Activated CD8-positive, alpha-beta T cell treated with anti-CD3 and anti-CD28 coated beads for 36 hours (primary cell): ENCODE results near the gene ATP2A3. TPM values are rescaled to one million over a fixed set of nuclear protein-coding genes. Genes with fewer than 3 reads are reported as not detected.

Source experiments
- ATAC-seq: fragments of 200-7000 bp; cut with Tn5 transposase; one replicate; pipeline ENCODE4 v1.10.0; 2021; ENCODE audit warnings: mild to moderate bottlenecking, moderate library complexity
- CTCF ChIA-PET: fragments of 350-600 bp; sonication (Branson Sonifier 250); formaldehyde crosslinking; loops from one replicate; lab custom pipeline; 2021; ENCODE audit warnings: antibody characterized with exemption; lab: Charles Lee
- POLR2A ChIA-PET: fragments of 350-600 bp; sonication (Branson Sonifier 250); formaldehyde crosslinking; loops from one replicate; lab custom pipeline; 2021; ENCODE audit warnings: antibody characterized with exemption; lab: Charles Lee
- DNase-seq: peaks from one replicate; pipeline ENCODE4 v3.0.0-alpha.2; 2020
- H3K27ac Mint-ChIP-seq: one replicate; pipeline ENCODE4 v1.8.0; 2021; ENCODE audit warnings: mild to moderate bottlenecking, mixed read lengths
- H3K27me3 Mint-ChIP-seq: one replicate; pipeline ENCODE4 v1.8.0; 2021; ENCODE audit warnings: mixed read lengths
- H3K36me3 Mint-ChIP-seq: one replicate; pipeline ENCODE4 v1.8.0; 2021; ENCODE audit warnings: low read depth, mixed read lengths
- H3K4me1 Mint-ChIP-seq: one replicate; pipeline ENCODE4 v1.8.0; 2021; ENCODE audit warnings: low read depth, mixed read lengths
- H3K4me3 Mint-ChIP-seq: one replicate; pipeline ENCODE4 v1.8.0; 2021; ENCODE audit warnings: mild to moderate bottlenecking, moderate library complexity, mixed read lengths
- H3K9me3 Mint-ChIP-seq: one replicate; pipeline ENCODE4 v1.8.0; 2021; ENCODE audit warnings: mixed read lengths
- intact Hi-C: fragments of 100-400 bp; cut with micrococcal nuclease; formaldehyde crosslinking; loops from one replicate; pipeline ENCODE4 v1.10.0; 2022
- total RNA-seq, 2 experiments: library from RNA; stranded (reverse); gene quantifications; one replicate each; pipeline ENCODE4 v1.2.3, GENCODE V29; 2021
- TF ChIP-seq, protein P1 (sequence below): fragments of 200-600 bp; IDR thresholded peaks from one replicate; pipeline ENCODE4 v1.8.0; 2022; ENCODE audit warnings: antibody characterized with exemption, mild to moderate bottlenecking

The ATP2A3 gene
- total RNA-seq, 2 experiments from 2014 or later: 113 to 117 TPM

DNA sequence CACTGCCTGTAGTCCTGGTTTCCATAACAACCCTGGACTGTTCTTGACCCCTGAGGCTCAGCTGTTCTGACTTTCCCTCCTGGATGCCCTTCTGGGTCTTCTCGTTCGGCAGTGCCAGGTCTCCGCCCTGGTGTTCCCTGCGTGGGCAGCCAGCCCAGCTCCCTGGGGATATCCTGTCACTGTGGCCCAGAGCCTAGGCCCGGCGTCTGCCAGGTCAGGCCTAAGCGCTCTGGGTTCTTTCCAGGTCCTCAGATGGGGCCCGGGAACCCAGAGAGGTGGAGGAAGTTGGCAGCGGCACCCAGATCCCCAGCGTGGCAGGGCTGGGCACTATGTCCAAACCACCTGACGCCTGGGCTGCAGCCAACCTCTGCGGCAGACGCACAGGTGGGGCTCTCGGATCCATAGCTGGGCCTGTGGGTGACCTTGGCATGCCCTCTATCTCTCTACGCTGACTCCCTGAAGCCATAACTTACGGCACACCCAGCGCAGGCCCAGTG, 12.5 kb upstream of the ATP2A3 start:
- ChIA-PET POLR2A (interaction anchor here (0.7 kb wide), 1 partner anchor 105 kb away, joined by 3 read pairs; no protein-coding TSS in a partner anchor), CTCF (interaction anchor here (2.3 kb wide), 1 partner anchor 62 kb away, joined by 6 read pairs; no protein-coding TSS in a partner anchor)
- ATAC-seq: no peak
- no peaks in the 10 kb centered on the region for H3K9me3 Mint-ChIP-seq
- intact Hi-C loops: no loop called here
- H3K4me1 Mint-ChIP-seq: peaks cover 17% of the 10 kb centered on the region
- H3K4me3 Mint-ChIP-seq: no peak overlapping the region
- DNase-seq: no peak
- H3K27ac Mint-ChIP-seq: no peak overlapping the region
- H3K36me3 Mint-ChIP-seq: no peaks in the 10 kb centered on the region
- no peaks in the 10 kb centered on the region for H3K27me3 Mint-ChIP-seq
- TF ChIP-seq, protein P1, sequence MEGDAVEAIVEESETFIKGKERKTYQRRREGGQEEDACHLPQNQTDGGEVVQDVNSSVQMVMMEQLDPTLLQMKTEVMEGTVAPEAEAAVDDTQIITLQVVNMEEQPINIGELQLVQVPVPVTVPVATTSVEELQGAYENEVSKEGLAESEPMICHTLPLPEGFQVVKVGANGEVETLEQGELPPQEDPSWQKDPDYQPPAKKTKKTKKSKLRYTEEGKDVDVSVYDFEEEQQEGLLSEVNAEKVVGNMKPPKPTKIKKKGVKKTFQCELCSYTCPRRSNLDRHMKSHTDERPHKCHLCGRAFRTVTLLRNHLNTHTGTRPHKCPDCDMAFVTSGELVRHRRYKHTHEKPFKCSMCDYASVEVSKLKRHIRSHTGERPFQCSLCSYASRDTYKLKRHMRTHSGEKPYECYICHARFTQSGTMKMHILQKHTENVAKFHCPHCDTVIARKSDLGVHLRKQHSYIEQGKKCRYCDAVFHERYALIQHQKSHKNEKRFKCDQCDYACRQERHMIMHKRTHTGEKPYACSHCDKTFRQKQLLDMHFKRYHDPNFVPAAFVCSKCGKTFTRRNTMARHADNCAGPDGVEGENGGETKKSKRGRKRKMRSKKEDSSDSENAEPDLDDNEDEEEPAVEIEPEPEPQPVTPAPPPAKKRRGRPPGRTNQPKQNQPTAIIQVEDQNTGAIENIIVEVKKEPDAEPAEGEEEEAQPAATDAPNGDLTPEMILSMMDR: no peak

DNA sequence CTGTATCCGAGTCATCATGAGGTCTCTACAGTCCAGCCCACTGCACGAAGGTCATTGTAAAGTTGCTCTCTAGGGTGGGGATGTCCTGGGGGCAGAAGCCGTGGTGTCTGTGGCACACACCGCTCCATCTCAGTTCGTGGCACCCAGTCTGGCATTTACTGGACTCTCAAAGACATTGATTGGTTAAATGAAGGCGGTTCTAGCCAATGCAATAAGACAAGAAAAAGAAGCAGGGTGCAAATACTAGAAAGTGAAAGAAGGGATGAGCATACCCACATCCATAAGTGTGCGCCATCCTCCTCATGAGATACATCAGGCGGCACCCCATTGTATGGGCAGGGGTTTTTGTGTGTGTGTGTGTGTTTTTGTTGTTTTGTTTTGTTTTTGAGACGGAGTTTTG, 10.7 kb upstream of the ATP2A3 start:
- Mint-ChIP-seq H3K36me3 (no peaks in the 10 kb centered on the region), H3K4me3 (no peak overlapping the region), H3K27ac (no peak overlapping the region), H3K4me1 (peaks cover 17% of the 10 kb centered on the region), H3K9me3 (no peaks in the 10 kb centered on the region), H3K27me3 (no peaks in the 10 kb centered on the region)
- intact Hi-C loops: no loop called here
- no peak for ATAC-seq
- ChIA-PET POLR2A (interaction anchor here (1.8 kb wide), 1 partner anchor 13 kb away, joined by 4 read pairs; no protein-coding TSS in a partner anchor), CTCF (interaction anchor here (2.3 kb wide), 1 partner anchor 61 kb away, joined by 6 read pairs; no protein-coding TSS in a partner anchor)
- TF ChIP-seq, protein P1: no peak
- no peak for DNase-seq

DNA sequence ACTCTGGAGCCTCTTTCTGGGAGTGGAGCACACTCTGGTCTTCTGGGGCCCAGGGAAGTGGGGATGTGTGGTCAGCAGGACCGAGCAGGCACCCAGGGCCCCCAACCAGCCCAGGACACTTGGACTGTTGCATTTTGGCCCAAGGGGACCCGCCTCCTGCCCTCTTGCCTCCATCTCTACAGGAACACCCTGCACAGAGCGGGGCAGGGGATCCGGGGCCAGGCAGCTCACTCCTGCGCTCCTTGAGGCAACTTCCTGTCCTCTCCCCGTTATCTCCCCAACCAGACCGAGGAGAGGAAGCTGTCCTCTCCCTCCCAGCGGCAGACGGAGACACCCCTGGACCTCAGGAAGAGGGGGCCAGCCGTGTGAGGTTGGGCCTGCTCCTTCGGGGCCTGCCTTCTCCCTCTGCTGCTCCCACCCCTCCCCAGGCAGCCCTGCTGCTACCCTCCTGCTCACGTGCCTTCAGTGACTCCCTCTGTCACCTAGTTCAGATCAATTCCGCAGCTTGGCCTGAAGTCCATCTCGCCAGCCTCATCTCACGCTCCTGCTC, 10.0 kb upstream of the ATP2A3 start:
- peaks cover 16% of the 10 kb centered on the region for H3K4me1 Mint-ChIP-seq
- TF ChIP-seq, protein P1: no peak
- H3K27ac Mint-ChIP-seq: no peak overlapping the region
- no peaks in the 10 kb centered on the region for H3K27me3 Mint-ChIP-seq
- H3K36me3 Mint-ChIP-seq: no peaks in the 10 kb centered on the region
- ChIA-PET CTCF (interaction anchor here (1.1 kb wide), 1 partner anchor 60 kb away, joined by 3 read pairs; no protein-coding TSS in a partner anchor), POLR2A (interaction anchor here (0.7 to 1.8 kb wide), 2 partner anchors 12 to 60 kb away, joined by 3 to 4 read pairs; no protein-coding TSS in a partner anchor)
- intact Hi-C loops: no loop called here
- ATAC-seq: no peak
- no peaks in the 10 kb centered on the region for H3K9me3 Mint-ChIP-seq
- no peak overlapping the region for H3K4me3 Mint-ChIP-seq
- DNase-seq: no peak

DNA sequence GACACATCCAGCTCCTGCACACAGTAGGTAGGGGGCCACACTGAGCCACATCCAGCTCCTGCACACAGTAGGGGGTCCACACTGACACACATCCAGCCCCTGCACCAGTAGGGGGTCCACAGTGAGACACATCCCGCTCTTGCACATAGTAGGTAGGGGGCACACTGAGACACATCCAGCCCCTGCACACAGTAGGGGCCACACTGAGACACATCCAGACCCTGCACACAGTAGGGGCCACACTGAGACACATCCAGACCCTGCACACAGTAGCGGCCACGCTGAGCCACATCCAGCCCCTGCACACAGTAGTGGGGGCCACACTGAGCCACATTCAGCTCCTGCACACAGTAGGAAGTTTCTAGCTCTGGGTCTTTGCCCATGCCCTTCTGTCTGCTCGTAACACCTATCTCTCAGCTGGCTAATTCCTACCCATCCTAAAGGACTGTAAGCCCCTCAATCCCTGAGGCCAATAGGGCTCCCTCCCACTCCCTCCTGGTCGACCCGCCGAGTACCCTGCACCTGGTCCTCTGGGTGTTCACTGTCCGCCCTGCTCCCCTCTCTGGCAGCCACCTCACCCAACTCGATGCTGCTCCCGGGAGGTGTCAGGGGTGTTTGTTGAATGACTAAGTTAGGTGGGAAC, 9.4 kb upstream of the ATP2A3 start:
- ChIA-PET CTCF (interaction anchor here (1.1 kb wide), 1 partner anchor 60 kb away, joined by 3 read pairs; no protein-coding TSS in a partner anchor), POLR2A (no interaction called here)
- Mint-ChIP-seq H3K4me3 (no peak overlapping the region), H3K27me3 (no peaks in the 10 kb centered on the region), H3K4me1 (peaks cover 17% of the 10 kb centered on the region), H3K36me3 (no peaks in the 10 kb centered on the region), H3K27ac (no peak overlapping the region), H3K9me3 (no peaks in the 10 kb centered on the region)
- TF ChIP-seq, protein P1: no peak
- intact Hi-C loops: no loop called here
- no peak for DNase-seq
- no peak for ATAC-seq

DNA sequence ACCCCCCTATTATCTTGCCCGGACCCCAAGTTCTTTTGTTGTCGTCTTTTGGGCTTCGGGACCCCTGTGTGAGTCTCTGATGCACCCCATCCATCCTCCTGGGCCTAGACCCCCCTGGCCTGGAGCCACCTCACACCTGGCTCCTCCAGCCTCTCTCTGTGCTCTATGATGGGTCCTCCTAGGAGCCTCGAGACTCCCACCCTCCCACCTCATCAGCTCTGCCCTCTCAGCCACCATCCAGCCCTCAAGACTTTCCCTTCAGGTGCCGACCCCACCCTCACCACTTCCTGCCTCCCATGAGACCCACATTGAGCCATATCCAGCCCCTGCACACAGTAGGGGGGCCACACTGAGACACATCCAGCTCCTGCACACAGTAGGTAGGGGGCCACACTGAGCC, 8.7 kb upstream of the ATP2A3 start:
- H3K27me3 Mint-ChIP-seq: no peaks in the 10 kb centered on the region

More for the DNA sequence above, 8.7 kb upstream of the ATP2A3 start:
- Mint-ChIP-seq H3K36me3 (no peaks in the 10 kb centered on the region), H3K4me3 (no peak overlapping the region), H3K27ac (no peak overlapping the region), H3K4me1 (peaks cover 17% of the 10 kb centered on the region), H3K9me3 (no peaks in the 10 kb centered on the region)
- DNase-seq (no peak), ATAC-seq (no peak)
- intact Hi-C loops: no loop called here
- TF ChIP-seq, protein P1: no peak
- ChIA-PET CTCF (interaction anchor here (1.4 kb wide), 1 partner anchor 60 kb away, joined by 3 read pairs; no protein-coding TSS in a partner anchor), POLR2A (no interaction called here)
